Heart right ventricle (tissue), 16 donors: ENCODE data around the gene PYGB. TPM values are rescaled to one million over a fixed set of nuclear protein-coding genes. Genes with fewer than 3 reads are reported as not detected.
A peak's percentile ranks its signal among the peaks of the same experiment; 100 is the strongest.

Source experiments
- ATAC-seq, 8 donors: fragments of 200-7000 bp; cut with Tn5 transposase; one replicate each; pipeline ENCODE4 v1.9.1; 2020; ENCODE audit warnings: mild to moderate bottlenecking in 8 of 8, moderate library complexity in 8 of 8, moderate number of reproducible peaks in 1 of 8
- DNase-seq, 2 donors: peaks; one replicate each; pipeline ENCODE4 v3.0.0-alpha.2; 2020
- H3K27ac ChIP-seq, 10 donors: fragments of 200-600 bp; sonication (generic) in 2 of 10; one replicate each; pipeline versions ENCODE4 v1.5.0 to v1.8.0; 2020 to 2022; ENCODE audit warnings: mild to moderate bottlenecking in 3 of 10
- H3K27me3 ChIP-seq, 7 donors: fragments of 200-600 bp; one replicate each; pipeline ENCODE4 v1.8.0; 2021 to 2022; ENCODE audit warnings: mild to moderate bottlenecking in 2 of 7
- H3K36me3 ChIP-seq, 9 donors: fragments of 200-600 bp; sonication (generic) in 1 of 9; one replicate each; pipeline versions ENCODE4 v1.5.0 to v1.8.0; 2020 to 2022; ENCODE audit warnings: mild to moderate bottlenecking in 2 of 9
- H3K4me1 ChIP-seq, 9 donors: fragments of 200-600 bp; sonication (generic) in 1 of 9; one replicate each; pipeline versions ENCODE4 v1.5.0 to v1.8.0; 2020 to 2022; ENCODE audit warnings: mild to moderate bottlenecking in 4 of 9
- H3K4me3 ChIP-seq, 10 donors: fragments of 200-600 bp; sonication (generic) in 2 of 10; one replicate each; pipeline versions ENCODE4 v1.5.0 to v1.8.0; 2020 to 2022; ENCODE audit warnings: mild to moderate bottlenecking in 7 of 10, moderate library complexity in 2 of 10
- H3K9me3 ChIP-seq, 11 donors: fragments of 200-600 bp in 10 of 11; sonication (generic) in 2 of 11; one replicate each; pipeline versions ENCODE4 v1.5.0 to v1.8.0; 2013 to 2022; ENCODE audit warnings: mild to moderate bottlenecking in 2 of 11, control low read depth in 1 of 11, moderate library complexity in 1 of 11
- WGBS, 2 donors: extraction: QIAGEN DNeasy Blood & Tissue Kit; methylation state at CpG; one replicate each; pipeline ENCODE4 v1.1.7; 2013; ENCODE audit warnings: inconsistent platforms in 1 of 2; 5-methylcytosine and 5-hydroxymethylcytosine counted together
- intact Hi-C, 10 donors: fragments of 100-400 bp; cut with DNase I; formaldehyde crosslinking; loops; one replicate each; pipeline versions ENCODE4 v1.11.1 to v1.14.2; 2022
- polyA plus RNA-seq, 2 donors: library from polyadenylated mRNA; stranded (reverse); fragments of 200-250 nt; gene quantifications; one replicate each; pipeline ENCODE4 v1.2.3, GENCODE V29; 2013
- total RNA-seq, 10 donors: library from RNA; stranded (reverse); fragmentation: NEBNext Ultra II Directional in 3 of 10; extraction: Animal tissue kit (Norgen Biotek cat#: 25700) in 3 of 10; gene quantifications; one replicate each; pipeline versions ENCODE4 v1.2.1 to v1.2.4, GENCODE V29; 2021 to 2023
- TF ChIP-seq, protein P1 (sequence below), 9 donors: fragments of 200-600 bp; sonication (generic) in 2 of 9; IDR thresholded peaks; one replicate each; pipeline versions ENCODE4 v1.5.0 to v1.8.0; 2021 to 2022; ENCODE audit warnings: antibody characterized with exemption in 9 of 9, mild to moderate bottlenecking in 5 of 9, moderate library complexity in 1 of 9
- donor health status: Arrhythmogenic right ventricular cardiomyopathy.
- donor health status: ischemic (EF 13 %, LVEDD 7.1; RV severe dilation, severe dysfunction).
- donor health status: healthy with polysubstance abuse.
- donor health status: DM: no; HTN: yes; CAD: no.
- donor health status: DM: no; HTN: no; CAD: no.
- donor health status: ischemic (EF 25% LVEDD 6.9; RV normal size, moderate dysfunction).
- donor health status: ischemic (EF 25% LVEDD 5.7; RV mildly dilated, moderate dysfunction).
- donor health status: healthy.
- donor health status: DM: yes; HTN: yes; CAD: no.
- donor health status: Ischemic cardiomyopathy.
- donor health status: ischemic (EF 35%, LVEDD 5.7; RV mildly dilated, moderate dysfunction).
- donor health status: nonischemic (EF 11% LVEDD 7.7; RV severe dilation, severe dysfunction).
- donor health status: DM: yes; HTN: yes; CAD: no.
- donor health status: PGD.
- donor health status: ischemic (EF 29% LVEDD 5.4; RV normal size, mild dysfunction).
- donor health status: nonischemic (EF 23%, LVEDD 6.1; RV moderate dilation, normal function).

PYGB gene
- total and polyA plus RNA-seq, 12 donors = 83.1 to 462 (median 269) TPM

DNA sequence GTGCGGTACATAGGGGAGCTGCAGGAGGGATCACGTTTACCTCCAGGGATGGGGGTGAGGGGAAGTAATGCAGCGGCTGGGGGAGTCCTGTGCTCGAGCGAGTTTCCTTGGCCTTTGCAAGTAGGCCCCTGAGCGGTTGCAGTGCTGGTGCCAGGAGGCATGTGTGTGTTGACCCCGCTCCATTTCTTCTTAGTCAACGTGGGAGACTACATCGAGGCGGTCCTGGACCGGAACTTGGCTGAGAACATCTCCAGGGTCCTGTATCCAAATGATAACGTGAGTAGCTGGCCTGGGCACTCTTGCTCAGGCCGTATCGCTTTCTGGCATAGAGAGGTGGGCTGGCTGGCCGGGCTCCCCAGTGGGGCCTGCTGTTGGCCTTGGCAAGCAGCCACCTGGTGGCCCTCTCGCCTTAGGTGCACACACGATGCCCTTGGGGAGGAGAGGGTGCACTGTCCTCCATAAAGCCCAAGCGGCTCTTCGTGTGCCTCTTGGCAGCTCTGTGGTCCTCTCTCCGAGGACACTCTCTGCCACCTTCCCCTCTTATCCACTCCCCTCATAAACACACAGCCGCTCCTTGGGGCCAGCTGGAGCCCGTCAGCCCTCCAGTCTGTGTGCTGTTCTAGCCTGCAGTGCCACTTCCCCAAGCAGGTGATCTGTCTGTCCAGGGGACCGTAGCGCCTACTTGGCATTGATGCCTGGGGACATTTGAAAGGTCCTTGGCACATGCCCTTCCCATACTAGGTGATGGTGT, 29.3 kb downstream of the PYGB start:
- H3K27ac ChIP-seq = peak overlapping the region in 9 of 10 donors; percentile 31 to 68 (median 58)
- intact Hi-C loops = no loop called here
- H3K36me3 ChIP-seq = peaks cover 1 to 99% (median 68%) of the 10 kb centered on the region in 9 donors
- H3K27me3 ChIP-seq = no peaks in the 10 kb centered on the region
- TF ChIP-seq, protein P1, sequence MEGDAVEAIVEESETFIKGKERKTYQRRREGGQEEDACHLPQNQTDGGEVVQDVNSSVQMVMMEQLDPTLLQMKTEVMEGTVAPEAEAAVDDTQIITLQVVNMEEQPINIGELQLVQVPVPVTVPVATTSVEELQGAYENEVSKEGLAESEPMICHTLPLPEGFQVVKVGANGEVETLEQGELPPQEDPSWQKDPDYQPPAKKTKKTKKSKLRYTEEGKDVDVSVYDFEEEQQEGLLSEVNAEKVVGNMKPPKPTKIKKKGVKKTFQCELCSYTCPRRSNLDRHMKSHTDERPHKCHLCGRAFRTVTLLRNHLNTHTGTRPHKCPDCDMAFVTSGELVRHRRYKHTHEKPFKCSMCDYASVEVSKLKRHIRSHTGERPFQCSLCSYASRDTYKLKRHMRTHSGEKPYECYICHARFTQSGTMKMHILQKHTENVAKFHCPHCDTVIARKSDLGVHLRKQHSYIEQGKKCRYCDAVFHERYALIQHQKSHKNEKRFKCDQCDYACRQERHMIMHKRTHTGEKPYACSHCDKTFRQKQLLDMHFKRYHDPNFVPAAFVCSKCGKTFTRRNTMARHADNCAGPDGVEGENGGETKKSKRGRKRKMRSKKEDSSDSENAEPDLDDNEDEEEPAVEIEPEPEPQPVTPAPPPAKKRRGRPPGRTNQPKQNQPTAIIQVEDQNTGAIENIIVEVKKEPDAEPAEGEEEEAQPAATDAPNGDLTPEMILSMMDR (IDR thresholded peaks at IDR 0.05) = no peak
- H3K4me3 ChIP-seq = no peak overlapping the region
- peak; percentile 42 to 70 for DNase-seq
- no peaks in the 10 kb centered on the region for H3K9me3 ChIP-seq
- 50 to 72% methylated on average over 24 of the region's 24 CpGs for WGBS, 2 donors
- peak; percentile 18 to 70 (median 46) for ATAC-seq
- peaks cover 0 to 64% (median 36%) of the 10 kb centered on the region in 9 donors for H3K4me1 ChIP-seq

DNA sequence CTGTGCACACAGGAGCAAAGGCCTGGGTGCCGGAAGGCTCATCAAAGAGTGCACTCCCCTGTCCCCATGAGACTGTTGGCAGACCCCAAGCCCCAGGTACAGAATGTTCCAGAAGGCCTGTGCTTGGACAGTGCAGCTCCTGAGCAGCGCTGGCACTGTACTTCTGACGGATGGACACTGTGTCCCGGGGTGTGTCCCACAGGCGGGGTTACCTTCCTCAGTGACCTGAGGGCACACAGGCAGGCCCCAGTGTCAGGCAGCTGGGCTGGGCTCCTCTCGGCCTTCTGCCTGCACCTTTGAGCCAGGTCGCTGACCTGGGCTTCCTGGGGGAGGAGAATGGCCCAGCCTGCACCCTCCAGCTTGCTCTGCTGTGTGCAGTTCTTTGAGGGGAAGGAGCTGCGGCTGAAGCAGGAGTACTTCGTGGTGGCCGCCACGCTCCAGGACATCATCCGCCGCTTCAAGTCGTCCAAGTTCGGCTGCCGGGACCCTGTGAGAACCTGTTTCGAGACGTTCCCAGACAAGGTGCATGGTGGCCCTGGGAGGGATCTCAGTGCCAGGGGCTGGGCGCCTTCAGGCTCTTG, 30.1 kb downstream of the PYGB start:
- ATAC-seq = peak in 1 of 8 donors; percentile 17
- H3K9me3 ChIP-seq = no peaks in the 10 kb centered on the region
- intact Hi-C loops = no loop called here
- H3K27ac ChIP-seq = peak overlapping the region in 9 of 10 donors; percentile 31 to 68 (median 58)
- H3K27me3 ChIP-seq = no peaks in the 10 kb centered on the region
- DNase-seq = no peak
- 87 to 88% methylated on average over 19 of the region's 19 CpGs for WGBS, 2 donors
- TF ChIP-seq, protein P1 (IDR thresholded peaks at IDR 0.05) = no peak
- H3K4me1 ChIP-seq = peaks cover 0 to 56% (median 28%) of the 10 kb centered on the region in 9 donors
- peaks cover 4 to 99% (median 73%) of the 10 kb centered on the region in 9 donors for H3K36me3 ChIP-seq
- no peak overlapping the region for H3K4me3 ChIP-seq

DNA sequence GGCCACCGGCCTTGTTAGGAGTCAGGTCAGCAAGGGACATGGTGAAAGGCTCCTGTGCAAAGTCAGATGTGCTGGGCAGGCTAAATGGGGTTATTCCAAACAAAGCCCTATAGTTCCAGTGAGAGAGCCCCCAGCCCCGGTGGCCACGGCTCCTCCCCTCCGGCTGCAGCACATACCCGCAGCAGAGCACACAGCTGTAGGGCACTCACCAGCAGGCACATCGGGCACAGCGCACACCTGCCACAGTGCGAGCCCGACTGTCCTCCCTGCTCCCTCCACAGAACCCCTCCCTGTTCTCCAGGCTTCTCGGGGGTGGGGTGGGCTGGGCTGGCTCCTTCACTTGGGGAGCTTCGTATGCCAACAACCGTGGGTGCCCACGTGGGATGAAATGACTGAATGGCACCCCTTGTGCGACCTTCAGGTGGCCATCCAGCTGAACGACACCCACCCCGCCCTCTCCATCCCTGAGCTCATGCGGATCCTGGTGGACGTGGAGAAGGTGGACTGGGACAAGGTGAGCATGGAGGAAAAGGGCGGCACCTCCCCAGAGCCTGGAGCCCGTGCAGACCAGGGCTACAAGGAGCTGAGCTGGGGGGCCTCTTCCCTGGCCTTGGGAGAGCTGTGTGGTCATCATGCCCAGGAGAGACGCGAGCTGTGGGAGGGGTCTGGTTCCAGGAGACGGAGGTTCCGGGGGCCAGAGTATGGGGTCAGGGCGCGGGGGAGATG, 30.9 kb downstream of the PYGB start:
- 83 to 89% methylated on average over 25 to 26 of the region's 26 CpGs for WGBS, 2 donors

More for the DNA sequence above, 30.9 kb downstream of the PYGB start:
- H3K27ac ChIP-seq = peak overlapping the region in 7 of 10 donors; percentile 15 to 68 (median 58)
- intact Hi-C loops = no loop called here
- no peak for DNase-seq
- peaks cover 4 to 99% (median 77%) of the 10 kb centered on the region in 9 donors for H3K36me3 ChIP-seq
- H3K27me3 ChIP-seq = no peaks in the 10 kb centered on the region
- ATAC-seq = no peak
- peaks cover 0 to 49% (median 21%) of the 10 kb centered on the region in 9 donors for H3K4me1 ChIP-seq
- TF ChIP-seq, protein P1 (IDR thresholded peaks at IDR 0.05) = no peak
- H3K9me3 ChIP-seq = no peaks in the 10 kb centered on the region
- no peak overlapping the region for H3K4me3 ChIP-seq
